Measurements from ENCODE around the gene SLC35A4.
A peak's percentile ranks its signal among the peaks of the same experiment; 100 is the strongest.

SLC35A4 gene

DNA sequence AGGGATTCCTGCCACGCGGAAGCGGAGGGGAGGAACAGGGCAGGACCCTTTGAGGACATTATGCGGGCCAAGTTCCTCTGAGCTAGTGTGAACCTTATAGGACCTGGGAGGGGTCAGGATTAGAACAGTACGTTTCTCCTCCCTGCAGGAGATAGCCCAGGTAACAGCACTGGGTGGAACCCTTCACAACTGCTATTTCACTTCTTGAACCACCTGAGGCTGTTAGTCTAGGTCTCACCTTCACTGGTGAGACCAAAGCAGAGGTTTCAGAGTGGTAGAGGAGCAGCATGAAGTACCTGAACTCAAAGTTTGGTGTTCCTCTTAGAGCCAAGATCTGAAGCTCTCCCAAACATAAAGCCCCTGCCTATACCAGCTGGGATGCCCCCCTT lies 16.3 kb upstream of the SLC35A4 start:
- Histone ChIP-seq H3K9ac (ENCODE audit: low read length) (peak overlapping the region; percentile 95), H3K79me1 (replicated peaks; ENCODE audit: low read length, poor library complexity, severe bottlenecking) (peaks cover 25% of the 10 kb centered on the region), H3K4ac (ENCODE audit: low read depth in 1 of 2, low read length in 2 of 2) (peak overlapping the region; percentile 29 to 37), H4K91ac (ENCODE audit: low read length) (no peak overlapping the region), H3K36me3 (ENCODE audit: control insufficient read depth in 1 of 2, insufficient read depth in 2 of 2, low read depth in 1 of 2, low read length in 2 of 2) (peaks cover 27 to 63% of the 10 kb centered on the region in 2 experiments), H3K18ac (ENCODE audit: low read depth in 1 of 2, low read length in 2 of 2) (peak overlapping the region; percentile 38 to 44), H4K8ac (ENCODE audit: low read length) (peak overlapping the region; percentile 57), H3K14ac (ENCODE audit: low read length in 2 of 2) (peak overlapping the region in 1 of 2 experiments; percentile 6), H2AK5ac (ENCODE audit: low read length, severe bottlenecking) (peak overlapping the region; percentile 31), H2BK120ac (ENCODE audit: low read depth, low read length) (no peak overlapping the region), H2AFZ (ENCODE audit: low read depth, low read length) (no peak overlapping the region), H3K4me3 (ENCODE audit: insufficient read depth in 1 of 2, low read depth in 1 of 2, low read length in 2 of 2) (peak overlapping the region in 1 of 2 experiments; percentile 78), H3K4me2 (ENCODE audit: low read length, poor library complexity, severe bottlenecking) (peak overlapping the region; percentile 48), H3K27me3 (ENCODE audit: control insufficient read depth in 1 of 2, insufficient read depth in 1 of 2, low read length in 2 of 2) (no peaks in the 10 kb centered on the region), H3K27ac (ENCODE audit: low read length, poor library complexity, severe bottlenecking) (peak overlapping the region; percentile 66), H2BK5ac (ENCODE audit: low read depth, low read length, poor library complexity, severe bottlenecking) (no peak overlapping the region), H3K23ac (ENCODE audit: low read length in 2 of 2) (no peak overlapping the region), H2BK12ac (ENCODE audit: low read length in 2 of 2) (peak overlapping the region; percentile 1 to 63), H2BK15ac (ENCODE audit: low read depth, poor library complexity, severe bottlenecking) (no peak overlapping the region), H3K4me1 (ENCODE audit: control insufficient read depth, insufficient read depth, low read depth, low read length) (peaks cover 26% of the 10 kb centered on the region), H3K9me3 (ENCODE audit: control insufficient read depth, low read length) (no peaks in the 10 kb centered on the region)
- DNase-seq: no peak
- WGBS: 26% methylated on average over 5 of the region's 5 CpGs

DNA sequence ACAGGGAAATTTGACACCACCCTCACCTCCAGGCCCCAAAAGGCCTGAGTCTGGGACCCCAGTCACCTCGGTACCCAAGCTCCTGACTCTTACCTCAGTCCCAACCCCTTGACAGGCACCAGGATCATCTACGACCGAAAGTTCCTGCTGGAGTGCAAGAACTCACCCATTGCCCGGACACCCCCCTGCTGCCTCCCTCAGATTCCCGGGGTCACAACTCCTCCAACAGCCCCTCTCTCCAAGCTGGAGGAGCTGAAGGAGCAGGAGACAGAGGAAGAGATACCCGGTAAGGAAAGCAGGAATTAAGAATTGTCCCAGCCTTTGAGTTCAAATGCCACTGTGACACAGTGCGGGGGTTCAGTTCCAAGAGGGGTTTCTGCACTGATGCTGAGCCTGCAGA lies 15.8 kb upstream of the SLC35A4 start:
- H2BK15ac ChIP-seq (ENCODE audit: low read depth, poor library complexity, severe bottlenecking): peak overlapping the region; percentile 60
- no peak overlapping the region for H3K4ac ChIP-seq (ENCODE audit: low read depth in 1 of 2, low read length in 2 of 2)
- H2AFZ ChIP-seq (ENCODE audit: low read depth, low read length): no peak overlapping the region
- H3K79me1 ChIP-seq (replicated peaks; ENCODE audit: low read length, poor library complexity, severe bottlenecking): peaks cover 25% of the 10 kb centered on the region
- no peak overlapping the region for H3K14ac ChIP-seq (ENCODE audit: low read length in 2 of 2)
- no peak overlapping the region for H3K4me2 ChIP-seq (ENCODE audit: low read length, poor library complexity, severe bottlenecking)
- no peak overlapping the region for H4K91ac ChIP-seq (ENCODE audit: low read length)
- no peak for DNase-seq
- peak overlapping the region in 1 of 2 experiments; percentile 18 for H2BK12ac ChIP-seq (ENCODE audit: low read length in 2 of 2)
- H3K4me1 ChIP-seq (ENCODE audit: control insufficient read depth, insufficient read depth, low read depth, low read length): peaks cover 26% of the 10 kb centered on the region
- peak overlapping the region in 1 of 2 experiments; percentile 78 for H3K4me3 ChIP-seq (ENCODE audit: insufficient read depth in 1 of 2, low read depth in 1 of 2, low read length in 2 of 2)
- no peak overlapping the region for H3K18ac ChIP-seq (ENCODE audit: low read depth in 1 of 2, low read length in 2 of 2)
- peak overlapping the region; percentile 24 for H2BK120ac ChIP-seq (ENCODE audit: low read depth, low read length)
- no peak overlapping the region for H3K23ac ChIP-seq (ENCODE audit: low read length in 2 of 2)
- H3K27me3 ChIP-seq (ENCODE audit: control insufficient read depth in 1 of 2, insufficient read depth in 1 of 2, low read length in 2 of 2): no peaks in the 10 kb centered on the region
- H3K27ac ChIP-seq (ENCODE audit: low read length, poor library complexity, severe bottlenecking): no peak overlapping the region
- no peak overlapping the region for H2BK5ac ChIP-seq (ENCODE audit: low read depth, low read length, poor library complexity, severe bottlenecking)
- H3K9ac ChIP-seq (ENCODE audit: low read length): peak overlapping the region; percentile 95
- 95% methylated on average over 6 of the region's 7 CpGs for WGBS
- no peaks in the 10 kb centered on the region for H3K9me3 ChIP-seq (ENCODE audit: control insufficient read depth, low read length)
- H3K36me3 ChIP-seq (ENCODE audit: control insufficient read depth in 1 of 2, insufficient read depth in 2 of 2, low read depth in 1 of 2, low read length in 2 of 2): peaks cover 27 to 63% of the 10 kb centered on the region in 2 experiments
- no peak overlapping the region for H2AK5ac ChIP-seq (ENCODE audit: low read length, severe bottlenecking)
- H4K8ac ChIP-seq (ENCODE audit: low read length): peak overlapping the region; percentile 22

DNA sequence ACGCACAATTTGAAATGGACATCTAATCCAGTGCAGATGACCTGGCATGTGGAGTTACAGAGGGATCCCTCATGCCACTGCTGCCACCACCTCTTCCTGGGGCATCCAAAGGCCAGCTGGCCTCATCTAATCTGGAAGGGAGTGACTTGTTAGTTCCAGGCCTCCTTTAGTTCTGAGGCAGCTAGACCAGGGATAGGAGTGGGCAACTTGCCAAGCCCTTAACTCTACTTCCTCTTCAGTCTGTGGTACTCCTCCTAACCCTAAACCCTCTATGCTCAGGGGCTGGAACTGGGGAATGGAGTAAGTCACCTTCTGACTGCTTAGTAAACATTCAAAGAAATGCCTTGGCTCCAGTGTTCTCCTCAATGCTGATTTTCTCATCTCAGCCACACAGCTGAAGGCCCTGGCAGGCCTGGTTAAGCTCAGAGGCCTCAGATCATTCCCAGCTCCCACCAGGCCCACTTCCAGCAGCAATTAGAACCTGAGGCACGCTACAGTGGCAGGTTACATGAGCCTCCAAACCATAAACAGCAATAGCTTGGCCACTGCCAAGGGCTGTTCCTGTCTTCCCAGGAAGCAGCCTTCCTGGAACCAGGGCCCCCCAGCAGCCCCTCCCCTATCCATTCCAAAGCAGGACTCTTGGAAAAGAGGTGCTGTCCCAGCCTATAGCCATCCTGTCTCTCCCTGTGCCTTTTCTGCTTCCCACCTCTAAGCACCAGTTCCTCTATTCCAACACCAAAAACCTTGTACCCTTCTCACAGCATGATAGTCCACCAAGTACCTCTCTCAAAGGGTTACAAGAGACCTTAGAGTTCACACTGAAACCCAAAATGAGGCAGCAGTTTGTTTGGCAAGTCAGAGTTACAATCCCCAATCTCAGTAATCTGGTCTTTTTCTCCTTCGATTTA lies 15.1 kb upstream of the SLC35A4 start:
- H2AK5ac ChIP-seq (ENCODE audit: low read length, severe bottlenecking): no peak overlapping the region
- peaks cover 26% of the 10 kb centered on the region for H3K4me1 ChIP-seq (ENCODE audit: control insufficient read depth, insufficient read depth, low read depth, low read length)
- no peak overlapping the region for H2BK5ac ChIP-seq (ENCODE audit: low read depth, low read length, poor library complexity, severe bottlenecking)
- H4K8ac ChIP-seq (ENCODE audit: low read length): no peak overlapping the region
- no peaks in the 10 kb centered on the region for H3K9me3 ChIP-seq (ENCODE audit: control insufficient read depth, low read length)
- H3K79me1 ChIP-seq (replicated peaks; ENCODE audit: low read length, poor library complexity, severe bottlenecking): peaks cover 25% of the 10 kb centered on the region
- DNase-seq: peak; percentile 75
- no peak overlapping the region for H3K14ac ChIP-seq (ENCODE audit: low read length in 2 of 2)
- H3K4me3 ChIP-seq (ENCODE audit: insufficient read depth in 1 of 2, low read depth in 1 of 2, low read length in 2 of 2): no peak overlapping the region
- H3K27ac ChIP-seq (ENCODE audit: low read length, poor library complexity, severe bottlenecking): no peak overlapping the region
- no peak overlapping the region for H3K4me2 ChIP-seq (ENCODE audit: low read length, poor library complexity, severe bottlenecking)
- H4K91ac ChIP-seq (ENCODE audit: low read length): no peak overlapping the region
- H2BK12ac ChIP-seq (ENCODE audit: low read length in 2 of 2): no peak overlapping the region
- 67% methylated on average over 2 of the region's 3 CpGs for WGBS
- peak overlapping the region in 1 of 2 experiments; percentile 13 for H3K4ac ChIP-seq (ENCODE audit: low read depth in 1 of 2, low read length in 2 of 2)
- H2BK120ac ChIP-seq (ENCODE audit: low read depth, low read length): no peak overlapping the region
- peak overlapping the region in 1 of 2 experiments; percentile 6 for H3K18ac ChIP-seq (ENCODE audit: low read depth in 1 of 2, low read length in 2 of 2)
- H3K23ac ChIP-seq (ENCODE audit: low read length in 2 of 2): no peak overlapping the region
- H3K36me3 ChIP-seq (ENCODE audit: control insufficient read depth in 1 of 2, insufficient read depth in 2 of 2, low read depth in 1 of 2, low read length in 2 of 2): peaks cover 27 to 56% of the 10 kb centered on the region in 2 experiments
- peak overlapping the region; percentile 60 for H2BK15ac ChIP-seq (ENCODE audit: low read depth, poor library complexity, severe bottlenecking)
- no peaks in the 10 kb centered on the region for H3K27me3 ChIP-seq (ENCODE audit: control insufficient read depth in 1 of 2, insufficient read depth in 1 of 2, low read length in 2 of 2)
- no peak overlapping the region for H2AFZ ChIP-seq (ENCODE audit: low read depth, low read length)
- peak overlapping the region; percentile 95 for H3K9ac ChIP-seq (ENCODE audit: low read length)

Data from mesenchymal stem cell (in vitro differentiated cells and primary cell).